Measurements from ENCODE around the gene NFATC1.

NFATC1 gene

DNA sequence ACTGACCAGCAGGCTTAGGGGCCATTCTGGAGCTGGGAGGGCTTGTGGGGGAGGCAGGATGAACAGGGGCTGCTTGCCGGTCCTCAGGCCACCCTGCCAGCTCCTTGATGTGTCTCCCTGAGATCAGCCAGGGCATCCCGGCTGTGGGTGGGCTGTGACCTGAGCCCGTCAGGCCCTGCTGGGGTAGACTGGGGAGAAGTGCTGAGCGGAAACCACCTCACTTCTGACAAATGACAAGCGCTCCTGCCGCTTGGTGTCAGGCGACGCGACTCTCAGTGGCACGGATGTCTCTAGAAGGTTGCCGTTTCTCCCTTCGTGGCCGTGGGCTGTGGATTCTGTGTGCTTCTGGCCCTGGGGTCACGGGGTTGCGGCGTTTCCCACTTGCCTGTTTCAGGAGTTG is 45.7 kb downstream of the NFATC1 start:
- no peak for DNase-seq

DNA sequence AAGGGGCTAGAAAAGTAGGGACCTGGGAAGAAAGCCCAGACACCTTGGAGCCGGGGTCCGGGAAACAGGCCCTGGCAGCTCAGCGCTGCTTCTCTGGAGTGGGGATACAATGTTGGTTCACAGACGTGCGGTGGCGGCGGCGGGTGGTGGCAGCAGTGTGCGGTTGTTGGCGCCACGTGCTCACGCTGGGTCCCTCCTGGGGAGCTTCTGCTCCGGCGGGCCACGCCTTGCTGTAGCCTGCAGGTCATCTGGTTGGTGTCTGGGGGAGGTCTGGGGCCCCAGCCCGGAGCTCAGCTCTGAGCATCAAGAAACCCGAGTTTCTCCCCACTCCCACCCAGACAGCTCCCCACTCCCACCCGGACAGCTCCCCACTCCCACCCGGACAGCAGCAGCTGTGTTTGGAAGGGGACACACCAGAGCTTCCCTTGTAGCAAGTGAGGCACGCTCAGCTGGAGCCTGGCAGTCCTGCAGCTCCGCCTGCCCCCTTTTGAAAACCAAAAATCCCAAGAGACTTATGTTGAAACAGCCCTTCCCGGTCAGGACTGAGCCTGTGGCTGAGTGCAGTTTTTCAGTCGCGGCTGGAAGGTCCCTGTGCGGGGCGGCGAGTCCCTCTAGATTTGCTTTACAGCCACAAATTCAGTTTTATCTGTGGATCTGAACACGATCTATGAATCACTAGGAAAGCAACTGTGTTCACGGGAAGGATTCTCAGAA is 46.9 kb downstream of the NFATC1 start:
- no peak for DNase-seq

DNA sequence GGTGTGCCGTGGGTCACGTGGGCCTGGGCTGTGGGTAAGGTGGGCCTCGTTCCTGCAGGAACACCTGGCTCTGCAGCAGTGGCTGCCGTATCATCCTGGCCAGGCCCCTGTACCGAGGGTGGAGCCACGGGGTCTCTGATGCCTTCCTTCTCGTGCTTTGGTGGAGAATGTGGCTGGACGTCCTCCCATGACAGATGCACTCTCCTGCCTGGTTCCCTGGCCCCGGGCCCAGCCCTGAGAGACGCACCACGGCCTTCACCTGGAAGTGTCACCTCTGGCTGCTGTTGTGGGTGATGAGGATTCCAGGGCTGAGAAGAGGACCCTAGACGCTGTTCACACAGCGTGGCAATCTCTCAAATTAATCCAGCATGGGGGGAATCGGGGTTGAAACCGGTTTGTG is 49.5 kb downstream of the NFATC1 start:
- DNase-seq: no peak

DNA sequence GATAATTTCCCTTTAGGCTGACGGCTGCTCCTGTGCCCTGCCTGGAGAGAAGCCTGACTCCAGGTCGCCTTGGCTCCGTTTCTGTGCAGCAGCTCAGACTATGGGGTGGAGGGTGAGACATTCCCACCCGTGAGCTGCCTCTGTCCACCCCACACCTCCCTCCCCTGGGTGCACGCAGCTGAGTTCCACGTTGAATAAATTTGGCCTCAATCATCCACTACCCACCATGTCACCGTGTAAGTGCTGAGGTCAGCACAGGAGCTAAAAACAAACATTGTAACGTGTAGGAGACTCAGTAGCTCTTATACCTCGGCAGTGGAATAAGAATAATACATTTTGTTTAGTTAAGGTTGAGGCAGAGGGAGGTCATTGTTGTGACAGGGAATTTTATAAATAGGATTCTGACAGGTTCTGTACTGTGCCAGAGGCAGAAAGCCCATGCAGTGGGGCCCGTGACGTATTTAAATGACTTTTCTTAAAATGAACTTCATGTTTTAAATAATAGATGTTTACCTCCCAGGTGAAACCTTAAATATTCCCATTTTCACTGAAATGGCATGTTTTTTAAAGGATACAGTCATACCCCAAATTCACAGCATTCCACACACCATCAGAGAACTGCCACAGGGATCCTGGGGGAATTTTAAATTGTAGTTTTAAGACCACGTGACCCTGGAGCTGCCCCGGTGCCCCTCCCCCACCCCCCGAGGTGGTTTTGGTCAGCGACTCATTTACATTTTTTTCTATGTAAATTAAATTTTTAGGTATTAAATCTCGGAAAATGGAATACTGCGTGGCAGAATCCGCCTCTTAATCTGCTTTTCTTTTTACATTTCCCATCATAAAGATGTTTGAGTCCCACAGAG is 50.2 kb downstream of the NFATC1 start:
- DNase-seq: no peak

DNA sequence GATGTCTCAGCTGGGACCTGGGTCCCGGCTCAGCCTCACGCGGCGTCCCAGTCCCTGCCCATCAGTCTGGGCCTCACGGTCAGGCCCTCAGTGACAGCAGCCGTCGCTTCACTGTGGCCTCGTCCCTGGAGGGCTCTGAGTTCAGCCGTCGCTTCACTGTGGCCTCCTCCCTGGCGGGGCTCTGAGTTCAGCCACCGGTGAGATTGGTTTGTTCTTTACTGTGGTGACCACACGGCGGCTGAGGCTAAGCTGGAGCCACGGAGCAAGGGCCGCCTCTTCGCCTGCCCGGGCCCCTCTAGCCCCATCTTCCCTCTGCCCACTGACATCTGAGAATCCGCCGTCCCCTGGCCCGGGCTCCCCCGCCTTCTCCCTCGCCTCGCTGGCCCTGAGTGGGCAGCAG is 51.2 kb downstream of the NFATC1 start:
- DNase-seq: no peak

DNA sequence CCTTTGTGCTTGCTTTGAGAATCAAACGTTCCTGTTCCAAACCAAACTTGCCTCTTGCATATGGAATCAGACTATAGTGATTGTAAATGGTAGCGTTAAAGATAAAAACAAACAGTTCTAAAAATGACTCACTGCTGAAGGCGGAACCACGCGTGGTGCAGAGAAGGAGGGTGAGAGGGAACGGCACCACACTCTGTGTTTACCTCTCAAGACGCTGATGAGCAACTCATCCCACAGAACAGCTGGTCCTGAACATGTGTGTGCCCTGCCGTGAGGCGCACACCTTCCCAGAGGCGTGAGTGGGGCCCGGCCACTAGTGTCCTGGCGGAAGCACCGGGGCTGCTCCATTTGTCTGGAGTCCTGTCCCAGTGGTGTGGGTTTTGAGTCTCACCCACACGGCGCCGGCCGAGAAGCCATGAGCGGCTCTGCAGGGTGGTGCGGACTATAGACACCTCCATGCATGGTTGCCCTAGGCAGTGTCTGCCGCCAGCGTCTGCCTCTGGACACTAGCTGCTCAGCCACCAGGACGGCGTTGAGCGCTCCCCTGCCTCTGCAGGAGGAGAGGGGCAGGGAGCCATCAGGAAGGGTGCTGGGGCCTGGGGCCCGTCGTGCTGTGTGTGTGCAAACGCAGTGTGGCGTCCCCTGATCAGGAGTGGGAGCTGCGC is 52.1 kb downstream of the NFATC1 start:
- no peak for DNase-seq

DNA sequence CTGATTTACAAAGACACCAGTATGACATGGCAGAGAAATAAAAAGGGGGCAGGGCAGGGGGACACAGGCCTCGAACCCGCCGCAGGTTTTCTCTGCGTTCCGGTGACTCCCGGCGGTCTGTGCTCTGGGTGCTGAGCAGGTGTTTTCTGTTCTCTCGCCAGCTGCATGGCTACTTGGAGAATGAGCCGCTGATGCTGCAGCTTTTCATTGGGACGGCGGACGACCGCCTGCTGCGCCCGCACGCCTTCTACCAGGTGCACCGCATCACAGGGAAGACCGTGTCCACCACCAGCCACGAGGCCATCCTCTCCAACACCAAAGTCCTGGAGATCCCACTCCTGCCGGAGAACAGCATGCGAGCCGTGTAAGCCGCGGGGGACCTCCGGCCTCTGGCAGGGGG is 52.9 kb downstream of the NFATC1 start:
- no peak for DNase-seq

DNA sequence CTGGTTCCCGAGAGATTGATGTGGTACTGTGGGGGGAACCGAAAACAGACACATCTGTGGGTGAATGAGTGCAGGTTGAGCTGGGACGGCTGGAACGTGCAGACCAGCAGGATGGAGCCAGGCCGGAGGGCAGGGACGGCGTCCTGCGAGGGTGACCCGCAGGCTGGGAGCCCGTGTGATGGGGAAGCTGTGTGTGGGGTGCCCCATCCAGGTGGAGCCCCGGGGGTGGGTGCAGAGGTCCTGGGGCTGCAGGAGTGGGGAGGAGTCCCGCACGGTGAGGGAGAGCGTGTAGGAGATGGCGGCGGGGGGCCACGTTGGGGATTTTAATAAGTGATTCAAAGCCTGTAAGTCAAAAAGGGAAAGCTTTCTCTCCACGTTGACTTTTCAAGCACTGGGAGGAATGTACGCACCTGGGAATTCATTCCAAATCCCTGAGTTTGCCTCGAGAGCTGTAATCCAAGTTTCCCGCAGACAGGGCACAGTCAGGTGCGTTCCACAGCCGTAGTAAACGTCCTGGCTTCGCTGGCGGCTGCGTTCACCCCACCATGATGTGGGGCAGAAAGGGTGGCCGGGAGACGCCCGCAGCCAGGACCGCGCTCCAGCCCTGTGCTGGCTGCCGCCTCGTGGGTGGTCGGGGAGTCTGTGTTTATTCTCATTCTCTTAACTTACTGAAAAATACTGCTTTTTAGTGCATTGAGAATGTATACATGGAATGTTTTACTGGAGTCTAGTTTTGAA is 54.0 kb downstream of the NFATC1 start:
- DNase-seq: no peak

DNA sequence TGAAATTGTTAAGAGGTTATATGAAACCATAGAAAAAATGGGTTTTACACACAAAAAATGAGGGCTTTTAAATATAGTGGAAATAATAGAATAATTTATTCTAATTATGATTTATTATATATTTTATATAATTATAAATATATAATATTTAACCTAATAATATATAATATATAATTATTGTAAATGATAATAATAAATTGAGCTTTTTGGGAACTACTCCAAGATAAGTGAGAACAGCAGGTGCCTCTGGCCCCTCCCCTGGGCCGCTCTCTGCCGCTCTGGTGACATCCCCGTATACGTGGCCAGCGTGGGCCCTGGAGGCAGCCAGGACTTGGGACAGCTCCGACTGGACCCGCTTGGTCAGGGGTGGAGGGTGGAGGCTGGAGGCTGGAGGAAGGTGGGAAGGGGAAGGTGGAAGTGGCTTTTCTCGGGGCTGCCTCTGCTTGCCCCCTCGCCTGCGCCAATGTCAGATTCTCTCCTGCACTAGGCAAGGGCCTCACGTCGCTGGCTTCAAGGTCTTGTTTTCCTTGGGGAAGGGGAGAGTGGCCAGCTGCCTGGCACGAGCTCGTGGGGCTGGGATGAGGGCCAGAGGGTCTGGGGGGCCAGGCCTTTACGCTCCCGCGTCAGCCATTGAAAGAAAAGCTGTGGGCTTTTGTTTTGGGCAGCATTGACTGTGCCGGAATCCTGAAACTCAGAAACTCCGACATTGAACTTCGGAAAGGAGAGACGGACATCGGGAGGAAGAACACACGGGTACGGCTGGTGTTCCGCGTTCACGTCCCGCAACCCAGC is 54.8 kb downstream of the NFATC1 start:
- DNase-seq: no peak

DNA sequence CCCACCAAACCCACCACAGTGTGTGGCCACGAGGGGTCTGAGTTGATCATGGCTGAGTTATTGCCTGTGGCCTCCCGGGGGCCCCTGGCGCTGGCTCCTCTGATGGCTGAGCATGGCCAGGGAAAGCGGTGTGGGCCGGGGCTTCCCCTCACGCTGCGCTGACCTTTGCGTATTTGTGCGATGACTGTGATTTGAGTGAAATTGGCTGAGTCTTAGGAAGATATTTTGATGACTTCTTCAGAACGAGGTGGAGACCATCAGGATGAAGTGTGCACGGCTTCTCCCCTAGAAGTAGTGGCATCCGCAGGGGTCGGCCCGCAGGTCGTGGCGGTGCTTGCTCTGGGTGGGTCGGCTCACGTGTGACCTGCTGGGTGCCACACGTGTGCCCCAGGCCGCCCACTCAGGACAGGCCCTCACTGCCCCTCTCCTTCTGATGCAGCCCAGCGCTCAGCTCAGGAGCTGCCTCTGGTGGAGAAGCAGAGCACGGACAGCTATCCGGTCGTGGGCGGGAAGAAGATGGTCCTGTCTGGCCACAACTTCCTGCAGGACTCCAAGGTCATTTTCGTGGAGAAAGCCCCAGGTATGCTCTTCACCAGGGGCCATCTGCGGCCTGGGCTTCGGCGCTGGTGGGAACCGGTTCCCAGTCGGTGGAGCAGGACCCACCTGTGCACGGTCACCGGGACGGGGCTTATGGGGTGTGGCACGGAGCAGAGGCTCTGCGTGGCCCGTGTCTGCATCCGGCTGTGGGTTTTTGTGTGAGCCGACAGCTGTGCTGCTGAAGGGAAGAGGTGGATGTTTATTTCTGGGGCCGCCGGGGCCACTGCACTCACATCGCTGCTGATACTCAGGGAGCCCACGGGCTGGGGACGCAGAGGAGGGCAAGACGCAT is 55.8 kb downstream of the NFATC1 start:
- DNase-seq: peak in 1 of 4 experiments; percentile 18

DNA sequence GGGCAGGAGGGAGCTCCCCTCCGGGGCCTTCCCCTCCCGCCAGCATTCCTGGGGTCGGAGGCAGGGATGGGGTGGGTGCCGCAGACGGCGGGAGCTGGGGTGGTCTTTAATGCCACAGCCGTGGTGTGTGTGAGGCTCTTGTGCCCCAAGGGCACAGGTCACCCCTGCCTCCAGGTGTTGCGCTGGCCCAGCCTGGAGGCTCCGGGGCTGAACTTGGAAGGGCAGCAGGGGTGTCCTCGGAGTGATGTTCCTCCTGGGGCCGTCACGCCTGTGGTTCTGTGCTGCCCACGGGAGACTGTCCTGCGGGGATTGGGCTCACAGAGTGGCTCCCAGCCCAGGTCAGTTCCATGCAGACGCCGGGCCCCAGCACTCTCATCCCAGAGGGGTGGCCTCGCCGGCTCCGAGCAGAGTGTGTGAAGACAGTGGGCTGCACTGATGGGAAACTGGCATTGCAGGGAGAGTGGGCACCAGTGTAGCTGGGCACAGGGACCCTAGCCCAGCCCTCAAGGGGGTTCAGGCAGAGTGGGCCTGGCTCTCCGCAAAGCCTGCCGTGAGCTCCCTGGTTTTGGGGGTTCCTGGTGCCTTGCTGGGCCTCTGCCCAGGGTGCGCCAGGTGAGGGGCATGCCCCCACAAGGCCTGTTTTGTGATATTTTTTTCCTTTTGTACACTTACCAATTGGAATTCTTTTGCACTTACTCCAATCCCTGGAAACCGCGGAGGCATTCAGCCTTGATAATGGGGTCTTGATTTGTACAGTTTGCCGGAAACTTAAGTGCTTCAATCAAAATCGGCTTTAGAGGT is 56.7 kb downstream of the NFATC1 start:
- no peak for DNase-seq

DNA sequence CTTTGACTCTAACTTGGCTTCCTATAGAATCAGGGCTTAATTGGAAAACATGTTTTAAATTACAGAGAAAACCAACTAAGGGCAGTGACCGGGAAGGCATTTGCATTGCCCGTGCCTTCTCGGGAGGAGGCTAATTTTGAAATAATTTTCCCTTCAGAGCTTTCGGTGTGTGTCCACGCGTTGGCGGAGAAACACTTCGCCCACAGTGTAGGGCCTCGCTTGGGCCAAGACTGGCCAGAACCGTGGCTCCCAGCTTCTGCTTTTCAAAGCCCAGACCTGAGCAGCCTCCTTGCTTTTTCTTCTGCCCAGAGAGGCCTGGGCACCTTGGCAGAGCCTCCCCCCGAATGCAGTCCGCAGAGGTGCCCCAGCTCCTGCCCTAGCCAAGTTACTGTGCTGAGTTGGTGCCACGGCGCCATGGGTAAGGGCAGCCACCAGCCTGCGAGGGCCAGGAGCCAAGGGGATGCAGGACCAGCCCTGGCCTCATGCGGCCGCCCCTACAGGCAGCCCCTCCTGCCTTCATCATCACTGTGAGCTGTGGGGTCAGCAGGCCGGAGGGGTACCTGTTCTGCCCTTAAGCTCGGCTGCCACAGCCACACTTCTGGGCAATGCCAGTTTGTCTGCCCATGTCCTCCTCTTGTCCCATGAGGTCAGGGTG is 57.4 kb downstream of the NFATC1 start:
- no peak for DNase-seq

DNA sequence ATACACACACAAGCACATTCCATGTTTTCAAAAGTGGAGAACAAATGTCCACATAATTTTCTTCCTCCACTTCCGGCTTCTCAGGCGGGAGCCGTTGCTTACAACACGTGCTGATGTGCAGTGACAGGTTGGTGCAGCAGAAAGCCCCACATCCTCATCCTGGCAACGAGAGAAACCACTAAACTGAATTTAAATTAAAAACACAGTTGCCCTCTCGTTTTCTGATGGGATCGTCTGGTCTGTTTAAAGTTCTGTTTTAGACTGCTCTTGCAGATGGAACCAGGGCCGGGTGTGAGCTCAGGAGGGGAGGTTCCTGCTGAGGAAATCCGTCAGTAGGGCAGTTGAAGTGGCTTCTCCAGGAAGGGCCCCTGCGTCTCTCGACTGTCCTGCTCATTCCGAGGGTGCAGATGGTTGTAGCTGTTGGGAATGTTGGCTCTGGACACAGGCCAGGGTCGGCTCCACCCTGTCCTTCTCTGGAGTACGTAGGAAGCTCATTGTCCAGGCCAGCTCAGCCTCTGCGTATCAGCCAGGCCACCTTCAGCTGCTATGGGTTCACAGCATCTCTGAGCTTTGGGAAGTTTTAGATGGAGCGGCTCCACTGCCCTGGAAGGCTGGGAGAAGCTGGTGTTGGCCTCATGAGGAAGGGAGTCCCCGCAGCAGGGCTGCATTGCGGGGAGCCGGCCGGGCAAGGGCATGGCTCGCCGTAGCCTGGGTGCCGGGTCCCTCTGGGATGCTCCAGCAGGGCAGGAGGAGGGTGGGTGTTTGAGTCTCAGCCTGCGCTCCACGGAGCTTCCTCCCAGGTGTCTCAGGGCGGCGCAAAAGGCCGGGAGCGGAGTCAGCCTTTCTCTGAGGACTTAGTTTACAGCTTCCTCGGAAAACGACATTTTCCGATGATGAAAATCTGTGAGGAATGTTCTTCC is 58.3 kb downstream of the NFATC1 start:
- no peak for DNase-seq

DNA sequence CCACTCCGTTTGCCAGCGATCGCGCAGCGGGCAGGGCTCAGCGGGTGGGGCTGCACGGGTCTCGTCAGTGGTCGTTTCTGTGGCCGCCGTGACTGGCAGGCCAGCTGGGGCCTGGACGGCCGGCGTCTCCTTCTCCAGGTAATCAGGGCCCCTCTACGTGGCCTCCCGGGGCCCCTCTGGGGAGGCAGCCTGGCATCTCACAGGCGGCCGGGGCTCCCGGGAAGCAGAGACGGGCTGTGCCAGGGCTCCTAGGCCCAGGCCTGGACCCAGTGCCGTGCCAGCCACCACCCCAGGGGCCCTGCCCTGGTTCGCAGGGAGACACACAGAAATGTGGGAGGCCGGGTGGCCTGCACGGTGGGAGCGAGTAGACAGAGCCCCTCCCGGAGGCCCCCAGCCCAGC is 59.5 kb downstream of the NFATC1 start:
- DNase-seq: no peak

DNA sequence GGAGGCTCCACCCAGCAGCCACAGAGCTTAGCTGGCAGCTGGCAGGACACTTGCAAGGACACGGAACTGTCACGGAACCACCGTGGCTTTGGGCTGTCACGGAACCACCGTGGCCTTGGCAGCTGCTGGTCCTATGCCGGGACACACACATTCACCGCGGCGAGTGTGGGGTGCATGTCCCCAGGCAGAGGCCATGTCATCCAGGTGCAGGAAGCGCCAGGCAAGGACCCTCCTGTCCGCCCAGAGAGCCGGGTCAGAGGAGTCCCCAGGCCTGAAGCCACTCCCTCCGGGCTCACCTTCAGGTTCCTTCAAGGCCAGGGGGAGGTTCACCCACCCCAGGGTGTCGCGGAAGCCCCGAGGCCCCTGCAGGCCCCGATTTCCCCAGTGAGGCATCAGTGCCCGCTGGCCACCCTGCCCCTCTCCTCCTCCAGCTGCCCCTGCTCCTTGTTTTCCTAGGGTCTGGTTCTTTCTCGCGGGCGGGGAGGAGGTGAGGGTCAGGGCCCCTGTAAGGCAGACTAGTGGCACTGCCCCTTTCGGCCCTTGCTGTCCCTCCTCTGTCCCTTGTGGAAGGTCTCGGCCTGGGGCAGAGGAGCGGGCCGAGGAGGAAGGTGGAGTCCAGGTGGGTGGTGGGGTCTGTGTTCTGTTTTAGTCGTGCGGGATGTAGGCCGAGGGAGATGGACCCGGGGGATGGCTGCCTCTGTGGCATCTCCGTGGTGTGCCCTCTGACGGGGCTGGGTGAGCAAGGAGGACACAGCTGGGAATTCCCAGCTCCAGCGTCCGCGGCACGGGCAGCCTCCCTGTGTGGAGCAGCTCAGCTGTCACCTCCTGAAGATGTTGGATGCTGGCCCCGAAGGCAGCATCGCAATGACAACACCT is 60.6 kb downstream of the NFATC1 start:
- no peak for DNase-seq

DNA sequence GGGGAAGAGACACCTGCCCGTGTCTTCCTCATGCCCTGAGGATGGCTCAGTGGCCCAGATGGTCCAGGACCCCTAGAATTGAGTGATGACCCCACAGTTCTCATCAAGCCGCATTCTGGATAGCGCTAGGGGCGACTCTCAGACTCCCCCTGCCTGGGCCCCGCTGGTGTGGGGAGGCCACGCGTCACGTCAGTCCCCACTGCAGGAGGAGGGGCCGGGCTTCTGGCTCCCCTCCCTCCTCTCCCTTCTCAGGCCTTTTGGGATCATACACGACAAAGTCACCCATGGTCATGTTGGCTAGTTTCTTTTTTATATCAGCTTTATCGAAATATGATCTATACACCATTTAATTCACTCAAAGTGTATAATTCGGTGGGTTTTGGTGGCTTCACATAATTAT is 61.5 kb downstream of the NFATC1 start:
- no peak for DNase-seq

DNA sequence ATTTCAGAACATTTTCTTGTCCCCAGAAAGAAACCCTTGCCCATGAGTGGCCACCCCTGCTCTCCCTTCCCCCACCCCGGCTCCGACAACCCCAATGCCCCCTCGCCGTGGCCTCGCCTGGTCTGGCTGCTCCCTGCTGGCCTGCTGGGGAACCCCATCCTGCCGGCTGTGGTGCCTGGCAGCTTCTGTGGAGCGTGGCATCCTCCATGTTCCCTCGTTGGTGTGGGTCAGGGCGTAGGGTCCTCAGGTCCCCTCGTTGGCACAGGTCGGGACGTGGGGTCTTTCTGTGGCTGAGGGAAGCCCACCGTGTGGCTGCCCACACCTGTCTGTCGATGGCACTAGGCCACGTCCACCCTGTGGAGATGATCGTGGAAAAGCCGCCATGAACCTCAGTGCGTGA is 61.9 kb downstream of the NFATC1 start:
- no peak for DNase-seq
